Mesenchymal stem cell (in vitro differentiated cells and primary cell): Measurements from ENCODE around the gene WDR19.
A peak's percentile ranks its signal among the peaks of the same experiment; 100 is the strongest.
"Not testable (repeated sequence)": the region's sequence is repeated elsewhere in the genome, so short reads cannot be mapped to it uniquely, and the experiment has no call there.

ENCODE experiments used
- DNase-seq: peaks from one replicate; pipeline ENCODE4 v3.0.0-alpha.2; 2013
- H2AFZ ChIP-seq: one replicate; pipeline ENCODE4 v1.6.1; 2013; ENCODE audit warnings: low read depth, mild to moderate bottlenecking, control low read depth, inconsistent platforms, low read length, moderate library complexity
- H2AK5ac ChIP-seq: 2 replicates; pipeline ENCODE4 v1.6.1; 2013; ENCODE audit warnings: low read length, moderate library complexity, mild to moderate bottlenecking, inconsistent platforms; ENCODE audit not compliant: severe bottlenecking
- H2BK120ac ChIP-seq: one replicate; pipeline ENCODE4 v1.6.1; 2013; ENCODE audit warnings: low read depth, mild to moderate bottlenecking, inconsistent platforms, low read length, moderate library complexity
- H2BK12ac ChIP-seq, 2 experiments: one replicate each; pipeline ENCODE4 v1.6.1; 2013; ENCODE audit warnings: inconsistent platforms in 2 of 2, low read length in 2 of 2, mild to moderate bottlenecking in 2 of 2, moderate library complexity in 2 of 2, control low read depth in 1 of 2
- H2BK15ac ChIP-seq: one replicate; pipeline ENCODE4 v1.6.1; 2013; ENCODE audit warnings: mild to moderate bottlenecking, low read depth, inconsistent platforms; ENCODE audit not compliant: poor library complexity, severe bottlenecking
- H2BK5ac ChIP-seq: 2 replicates; pipeline ENCODE4 v1.6.1; 2013; ENCODE audit warnings: low read depth, mild to moderate bottlenecking, low read length, control low read depth, inconsistent platforms; ENCODE audit not compliant: poor library complexity, severe bottlenecking
- H3K14ac ChIP-seq, 2 experiments: one replicate each; pipeline ENCODE4 v1.6.1; 2013; ENCODE audit warnings: inconsistent platforms in 2 of 2, low read length in 2 of 2, control low read depth in 1 of 2, mild to moderate bottlenecking in 1 of 2, moderate library complexity in 1 of 2
- H3K18ac ChIP-seq, 2 experiments: one replicate each; pipeline ENCODE4 v1.6.1; 2013; ENCODE audit warnings: inconsistent platforms in 2 of 2, low read length in 2 of 2, control low read depth in 1 of 2, low read depth in 1 of 2, mild to moderate bottlenecking in 1 of 2
- H3K23ac ChIP-seq, 2 experiments: one replicate each; pipeline ENCODE4 v1.6.1; 2013; ENCODE audit warnings: inconsistent platforms in 2 of 2, low read length in 2 of 2, mild to moderate bottlenecking in 2 of 2, moderate library complexity in 2 of 2, control low read depth in 1 of 2
- H3K27ac ChIP-seq: 2 replicates; pipeline ENCODE4 v1.5.1; 2013; ENCODE audit warnings: mild to moderate bottlenecking, moderate library complexity, low read length, control low read depth, inconsistent platforms; ENCODE audit not compliant: poor library complexity, severe bottlenecking
- H3K27me3 ChIP-seq, 2 experiments: 2 replicates each; pipeline versions ENCODE4 v1.6.1 to v1.7.0; 2013; ENCODE audit warnings: low read length in 2 of 2, mild to moderate bottlenecking in 2 of 2, moderate library complexity in 2 of 2, control low read depth in 1 of 2, inconsistent platforms in 1 of 2; ENCODE audit not compliant: control insufficient read depth in 1 of 2, insufficient read depth in 1 of 2
- H3K36me3 ChIP-seq, 2 experiments: 2 replicates each; pipeline versions ENCODE4 v1.6.1 to v1.7.0; 2013; ENCODE audit warnings: low read length in 2 of 2, control low read depth in 1 of 2, inconsistent platforms in 1 of 2, low read depth in 1 of 2, mild to moderate bottlenecking in 1 of 2; ENCODE audit not compliant: insufficient read depth in 2 of 2, control insufficient read depth in 1 of 2
- H3K4ac ChIP-seq, 2 experiments: one replicate each; pipeline ENCODE4 v1.6.1; 2013; ENCODE audit warnings: inconsistent platforms in 2 of 2, low read length in 2 of 2, mild to moderate bottlenecking in 2 of 2, moderate library complexity in 2 of 2, control low read depth in 1 of 2, low read depth in 1 of 2
- H3K4me1 ChIP-seq: 2 replicates; pipeline ENCODE4 v1.6.1; 2013; ENCODE audit warnings: low read depth, low read length, control low read depth; ENCODE audit not compliant: control insufficient read depth, insufficient read depth
- H3K4me2 ChIP-seq: 2 replicates; pipeline ENCODE4 v1.6.1; 2013; ENCODE audit warnings: low read length, mild to moderate bottlenecking, inconsistent platforms; ENCODE audit not compliant: poor library complexity, severe bottlenecking
- H3K4me3 ChIP-seq, 2 experiments: 2 replicates each; pipeline versions ENCODE4 v1.5.1 to v1.7.0; 2013; ENCODE audit warnings: low read length in 2 of 2, mild to moderate bottlenecking in 2 of 2, control low read depth in 1 of 2, low read depth in 1 of 2; ENCODE audit not compliant: insufficient read depth in 1 of 2
- H3K79me1 ChIP-seq: replicated peaks from 2 replicates; pipeline ENCODE4 v1.6.1; 2013; ENCODE audit warnings: mild to moderate bottlenecking, control low read depth, low read length, inconsistent platforms; ENCODE audit not compliant: poor library complexity, severe bottlenecking
- H3K9ac ChIP-seq: 2 replicates; pipeline ENCODE4 v1.7.0; 2013; ENCODE audit warnings: mild to moderate bottlenecking, low read length, moderate library complexity
- H3K9me3 ChIP-seq: 2 replicates; pipeline ENCODE4 v1.7.0; 2013; ENCODE audit warnings: mild to moderate bottlenecking, low read length; ENCODE audit not compliant: control insufficient read depth
- H4K8ac ChIP-seq: one replicate; pipeline ENCODE4 v1.6.1; 2013; ENCODE audit warnings: inconsistent platforms, mild to moderate bottlenecking, low read length, moderate library complexity
- H4K91ac ChIP-seq: one replicate; pipeline ENCODE4 v1.6.1; 2013; ENCODE audit warnings: mild to moderate bottlenecking, low read length, inconsistent platforms
- WGBS: methylation state at CpG from one replicate; pipeline ENCODE4 v1.1.7; 2013; ENCODE audit warnings: mixed read lengths; 5-methylcytosine and 5-hydroxymethylcytosine counted together

WDR19 gene

DNA sequence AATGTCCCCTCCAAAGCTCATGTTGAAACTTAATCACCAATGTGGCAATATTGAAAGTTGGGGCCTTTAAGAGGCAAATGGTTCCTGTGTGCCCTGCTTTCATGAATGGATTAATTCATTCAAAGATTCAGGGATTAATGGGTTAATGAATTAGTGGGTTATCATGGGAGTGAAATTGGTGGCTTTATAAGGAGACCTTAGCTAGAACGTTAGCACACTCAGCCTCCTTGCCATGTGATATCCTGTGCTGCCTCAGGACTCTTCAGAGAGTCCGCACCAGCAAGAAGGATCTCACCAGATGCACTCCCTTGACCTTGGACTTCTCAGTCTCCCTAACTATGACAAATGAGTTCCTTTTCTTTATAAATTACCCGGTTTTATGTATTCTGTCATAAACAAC, 2.6 kb upstream of the WDR19 start:
- 29% methylated on average over 2 of the region's 3 CpGs for WGBS

DNA sequence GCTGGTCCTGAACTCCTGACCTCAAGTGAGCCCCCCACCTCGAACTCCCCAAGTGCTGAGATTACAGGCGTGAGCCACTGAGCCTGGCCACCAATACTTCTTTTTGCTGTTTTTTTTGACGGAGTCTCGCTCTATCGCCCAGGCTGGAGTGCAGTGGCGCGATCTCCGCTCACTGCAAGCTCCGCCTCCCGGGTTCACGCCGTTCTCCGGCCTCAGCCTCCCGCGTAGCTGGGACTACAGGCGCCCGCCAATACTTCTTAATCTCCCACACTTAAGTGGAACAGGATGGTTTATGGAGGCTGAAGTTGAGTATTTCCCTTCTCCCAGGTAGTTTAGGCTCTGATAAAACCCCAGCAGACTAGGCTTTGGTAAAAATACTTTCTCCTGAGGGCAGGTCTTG, 1.7 kb upstream of the WDR19 start:
- H4K91ac ChIP-seq, H3K4me3 ChIP-seq, H3K9ac ChIP-seq, H3K27ac ChIP-seq, H2BK5ac ChIP-seq, H3K23ac ChIP-seq, H3K9me3 ChIP-seq, H3K4me1 ChIP-seq, H3K27me3 ChIP-seq, H3K14ac ChIP-seq, H2AK5ac ChIP-seq, H2BK15ac ChIP-seq, H3K36me3 ChIP-seq, H3K4me2 ChIP-seq, H3K4ac ChIP-seq, DNase-seq, H2AFZ ChIP-seq: not testable (repeated sequence)
- peak overlapping the region; percentile 39 to 54 for H2BK12ac ChIP-seq
- H4K8ac ChIP-seq: peak overlapping the region; percentile 28
- over 99% methylated on average over 15 of the region's 17 CpGs for WGBS
- H3K18ac ChIP-seq: peak overlapping the region; percentile 62 to 84
- H2BK120ac ChIP-seq: peak overlapping the region; percentile 34
- peaks cover 11% of the 10 kb centered on the region for H3K79me1 ChIP-seq

More for the DNA sequence above, 2.6 kb upstream of the WDR19 start:
- peak; percentile 57 for DNase-seq
- H3K9me3 ChIP-seq: no peaks in the 10 kb centered on the region
- H2BK12ac ChIP-seq: no peak overlapping the region
- H2BK15ac ChIP-seq: no peak overlapping the region
- H4K91ac ChIP-seq: no peak overlapping the region
- no peaks in the 10 kb centered on the region for H3K4me1 ChIP-seq
- no peak overlapping the region for H3K27ac ChIP-seq
- no peak overlapping the region for H3K4me3 ChIP-seq
- no peak overlapping the region for H3K23ac ChIP-seq
- H4K8ac ChIP-seq: peak overlapping the region; percentile 19
- no peak overlapping the region for H3K4me2 ChIP-seq
- H2AFZ ChIP-seq: no peak overlapping the region
- H3K14ac ChIP-seq: no peak overlapping the region
- no peak overlapping the region for H3K4ac ChIP-seq
- peak overlapping the region; percentile 8 for H2BK120ac ChIP-seq
- no peak overlapping the region for H2BK5ac ChIP-seq
- no peak overlapping the region for H3K9ac ChIP-seq
- H2AK5ac ChIP-seq: no peak overlapping the region
- H3K79me1 ChIP-seq: peaks cover 11% of the 10 kb centered on the region
- H3K18ac ChIP-seq: no peak overlapping the region
- no peaks in the 10 kb centered on the region for H3K27me3 ChIP-seq
- no peaks in the 10 kb centered on the region for H3K36me3 ChIP-seq

- Histone ChIP-seq H2BK15ac (no peak overlapping the region), H3K4me1 (no peaks in the 10 kb centered on the region), H3K9ac (peak overlapping the region; percentile 86), H3K14ac (no peak overlapping the region), H3K9me3 (no peaks in the 10 kb centered on the region), H4K91ac (no peak overlapping the region), H2BK120ac (no peak overlapping the region), H3K79me1 (peaks cover 11% of the 10 kb centered on the region), H3K36me3 (peaks cover 0 to 10% of the 10 kb centered on the region in 2 experiments), H3K27me3 (no peaks in the 10 kb centered on the region), H3K4me3 (peak overlapping the region in 1 of 2 experiments; percentile 75), H3K4ac (peak overlapping the region in 1 of 2 experiments; percentile 41), H3K4me2 (peak overlapping the region; percentile 63), H2AK5ac (peak overlapping the region; percentile 10), H2BK12ac (no peak overlapping the region), H2AFZ (no peak overlapping the region), H3K18ac (no peak overlapping the region), H3K27ac (no peak overlapping the region), H2BK5ac (no peak overlapping the region), H4K8ac (peak overlapping the region; percentile 77), H3K23ac (no peak overlapping the region)
- DNase-seq: no peak
- WGBS: 97% methylated on average over 9 of the region's 9 CpGs
These were observed 817 bp upstream of the WDR19 start for GRCh38 chr4:39181520-39181904.

GRCh38 chr4:39201963-39202362, 19.6 kb downstream of the WDR19 start:
- Histone ChIP-seq H3K79me1 (no peaks in the 10 kb centered on the region), H3K14ac (no peak overlapping the region), H2BK12ac (no peak overlapping the region), H3K27me3 (no peaks in the 10 kb centered on the region), H2AFZ (no peak overlapping the region), H3K4me2 (no peak overlapping the region), H3K9ac (no peak overlapping the region), H3K4me1 (no peaks in the 10 kb centered on the region), H3K36me3 (peaks cover 17 to 82% of the 10 kb centered on the region in 2 experiments), H4K8ac (no peak overlapping the region), H3K18ac (no peak overlapping the region), H3K4me3 (no peak overlapping the region), H3K23ac (no peak overlapping the region), H2BK5ac (no peak overlapping the region), H3K9me3 (peaks cover 19% of the 10 kb centered on the region), H2BK15ac (no peak overlapping the region), H3K4ac (no peak overlapping the region), H2BK120ac (no peak overlapping the region), H2AK5ac (no peak overlapping the region), H3K27ac (no peak overlapping the region), H4K91ac (no peak overlapping the region)
- DNase-seq: no peak
- 100% methylated on average over 1 of the region's 3 CpGs for WGBS
